B cell (primary cell): ENCODE results near the gene CCN5. TPM values are rescaled to one million over a fixed set of nuclear protein-coding genes. Genes with fewer than 3 reads are reported as not detected.
A peak's percentile ranks its signal among the peaks of the same experiment; 100 is the strongest.

Source experiments
- ATAC-seq: fragments of 200-7000 bp; cut with Tn5 transposase; one replicate; pipeline ENCODE4 v1.10.0; 2021; ENCODE audit warnings: low read depth, mild to moderate bottlenecking, moderate number of reproducible peaks, moderate library complexity
- CTCF ChIA-PET: fragments of 350-600 bp; sonication (Branson Sonifier 250); formaldehyde crosslinking; loops from one replicate; lab custom pipeline; 2021; ENCODE audit warnings: antibody characterized with exemption, inconsistent platforms; lab: Charles Lee
- POLR2A ChIA-PET: fragments of 350-600 bp; sonication (Branson Sonifier 250); formaldehyde crosslinking; loops from one replicate; lab custom pipeline; 2021; ENCODE audit warnings: antibody characterized with exemption; lab: Charles Lee
- DNase-seq: peaks from one replicate; pipeline ENCODE4 v3.0.0; 2013
- H2AFZ ChIP-seq: 2 replicates; pipeline ENCODE4 v1.6.1; 2012; ENCODE audit warnings: mild to moderate bottlenecking, low read depth, low read length; ENCODE audit not compliant: insufficient read depth, poor library complexity, severe bottlenecking
- H3K27ac ChIP-seq, 2 donors: 1 replicate in 1 of 2; 2 replicates in 1 of 2; pipeline ENCODE4 v1.5.1; 2012 to 2013; ENCODE audit warnings: low read length in 2 of 2, mild to moderate bottlenecking in 2 of 2, moderate library complexity in 1 of 2
- H3K27me3 ChIP-seq, 4 experiments: fragments of 200-600 bp in 1 of 4; sonication (generic) in 1 of 4; replicated peaks in 1 of 4; 1 replicate in 2 of 4; 2 replicates in 2 of 4; pipeline versions ENCODE4 v1.6.1 to v1.7.0; 2013 to 2016; ENCODE audit warnings: low read length in 3 of 4, mild to moderate bottlenecking in 2 of 4, mixed read lengths in 1 of 4, moderate library complexity in 1 of 4; ENCODE audit not compliant: insufficient read depth in 4 of 4, control insufficient read depth in 3 of 4; ENCODE audit errors: control extremely low read depth in 1 of 4
- H3K36me3 ChIP-seq, 2 experiments: replicated peaks in 1 of 2; 1 replicate in 1 of 2; 2 replicates in 1 of 2; pipeline versions ENCODE4 v1.6.1 to v1.7.1; 2013; ENCODE audit warnings: low read length in 1 of 2; ENCODE audit not compliant: insufficient read depth in 2 of 2, control insufficient read depth in 1 of 2; ENCODE audit errors: control extremely low read depth in 1 of 2, extremely low read depth in 1 of 2
- H3K4me1 ChIP-seq, 2 donors: fragments of 200-600 bp in 1 of 2; sonication (generic) in 1 of 2; 1 replicate in 1 of 2; 2 replicates in 1 of 2; pipeline versions ENCODE4 v1.5.1 to v1.6.1; 2013 to 2017; ENCODE audit warnings: low read length in 2 of 2; ENCODE audit not compliant: control insufficient read depth in 2 of 2, insufficient read depth in 2 of 2
- H3K4me2 ChIP-seq: replicated peaks from 2 replicates; pipeline ENCODE3; 2012; ENCODE audit warnings: mild to moderate bottlenecking, low read depth, low read length; ENCODE audit not compliant: poor library complexity, severe bottlenecking
- H3K4me3 ChIP-seq, 5 experiments: fragments of 200-600 bp in 1 of 5; sonication (generic) in 1 of 5; 1 replicate in 3 of 5; 2 replicates in 2 of 5; pipeline versions ENCODE4 v1.5.1 to v1.7.0; 2011 to 2016; ENCODE audit warnings: low read length in 4 of 5, mild to moderate bottlenecking in 4 of 5, low read depth in 2 of 5, control low read depth in 1 of 5, moderate library complexity in 1 of 5; ENCODE audit not compliant: insufficient read depth in 1 of 5; ENCODE audit errors: control extremely low read depth in 1 of 5, extremely low read depth in 1 of 5
- H3K79me2 ChIP-seq: fragments of 200-600 bp; sonication (generic); one replicate; pipeline ENCODE4 v1.6.0; 2016; ENCODE audit warnings: low read length; ENCODE audit not compliant: control insufficient read depth, insufficient read depth
- H3K9ac ChIP-seq: fragments of 200-600 bp; sonication (generic); 2 replicates; pipeline ENCODE4 v1.6.1; 2017; ENCODE audit warnings: mild to moderate bottlenecking, low read length, moderate library complexity
- H3K9me3 ChIP-seq, 3 donors: one replicate each; pipeline versions ENCODE4 v1.6.1 to v1.7.1; 2013; ENCODE audit warnings: low read length in 2 of 3; ENCODE audit not compliant: control insufficient read depth in 2 of 3, insufficient read depth in 1 of 3; ENCODE audit errors: control extremely low read depth in 1 of 3
- H4K20me1 ChIP-seq: 2 replicates; pipeline ENCODE4 v1.6.0; 2012; ENCODE audit warnings: mild to moderate bottlenecking, low read length; ENCODE audit not compliant: insufficient read depth, control insufficient read depth, poor library complexity, severe bottlenecking
- H3K27ac Mint-ChIP-seq: one replicate; pipeline ENCODE4 v1.8.0; 2021; ENCODE audit warnings: mixed read lengths
- H3K27me3 Mint-ChIP-seq: one replicate; pipeline ENCODE4 v1.8.0; 2021; ENCODE audit warnings: mixed read lengths
- H3K4me1 Mint-ChIP-seq: one replicate; pipeline ENCODE4 v1.8.0; 2021; ENCODE audit warnings: mixed read lengths
- H3K4me3 Mint-ChIP-seq: one replicate; pipeline ENCODE4 v1.8.0; 2021; ENCODE audit warnings: mixed read lengths
- H3K9me3 Mint-ChIP-seq: one replicate; pipeline ENCODE4 v1.8.0; 2022; ENCODE audit warnings: mixed read lengths; ENCODE audit not compliant: insufficient read depth
- EZH2 ChIP-seq: IDR thresholded peaks from 2 replicates; pipeline ENCODE4 v1.6.1; 2012; ENCODE audit warnings: borderline replicate concordance, low read depth, mild to moderate bottlenecking, moderate library complexity, low read length; ENCODE audit not compliant: insufficient read depth, poor library complexity, severe bottlenecking
- WGBS: methylation state at CpG from one replicate; pipeline ENCODE4 v1.1.5; 2013; ENCODE audit warnings: missing lambda C conversion rate; ENCODE audit not compliant: insufficient coverage; 5-methylcytosine and 5-hydroxymethylcytosine counted together
- intact Hi-C: fragments of 100-400 bp; cut with micrococcal nuclease; formaldehyde crosslinking; loops from one replicate; pipeline ENCODE4 v1.10.0; 2022
- polyA plus RNA-seq: library from polyadenylated mRNA; depleted of rRNA; stranded (reverse); fragments of >200 nt; gene quantifications from 2 replicates; pipeline ENCODE4 v1.2.3, GENCODE V29; 2012
- total RNA-seq, 2 donors: library from RNA; stranded (reverse); fragments of 120-200 nt in 1 of 2; gene quantifications; 1 replicate in 1 of 2; 2 replicates in 1 of 2; pipeline versions ENCODE4 v1.2.3 to v1.2.4, GENCODE V29; 2013 to 2022
- TF ChIP-seq, protein P1 (sequence below): fragments of 200-600 bp; IDR thresholded peaks from one replicate; pipeline ENCODE4 v1.8.0; 2022; ENCODE audit warnings: antibody characterized with exemption, mild to moderate bottlenecking

Gene CCN5
- total and polyA plus RNA-seq, 2 donors (not counting 1 experiment from before 2014, with no cell fraction given): not detected

DNA sequence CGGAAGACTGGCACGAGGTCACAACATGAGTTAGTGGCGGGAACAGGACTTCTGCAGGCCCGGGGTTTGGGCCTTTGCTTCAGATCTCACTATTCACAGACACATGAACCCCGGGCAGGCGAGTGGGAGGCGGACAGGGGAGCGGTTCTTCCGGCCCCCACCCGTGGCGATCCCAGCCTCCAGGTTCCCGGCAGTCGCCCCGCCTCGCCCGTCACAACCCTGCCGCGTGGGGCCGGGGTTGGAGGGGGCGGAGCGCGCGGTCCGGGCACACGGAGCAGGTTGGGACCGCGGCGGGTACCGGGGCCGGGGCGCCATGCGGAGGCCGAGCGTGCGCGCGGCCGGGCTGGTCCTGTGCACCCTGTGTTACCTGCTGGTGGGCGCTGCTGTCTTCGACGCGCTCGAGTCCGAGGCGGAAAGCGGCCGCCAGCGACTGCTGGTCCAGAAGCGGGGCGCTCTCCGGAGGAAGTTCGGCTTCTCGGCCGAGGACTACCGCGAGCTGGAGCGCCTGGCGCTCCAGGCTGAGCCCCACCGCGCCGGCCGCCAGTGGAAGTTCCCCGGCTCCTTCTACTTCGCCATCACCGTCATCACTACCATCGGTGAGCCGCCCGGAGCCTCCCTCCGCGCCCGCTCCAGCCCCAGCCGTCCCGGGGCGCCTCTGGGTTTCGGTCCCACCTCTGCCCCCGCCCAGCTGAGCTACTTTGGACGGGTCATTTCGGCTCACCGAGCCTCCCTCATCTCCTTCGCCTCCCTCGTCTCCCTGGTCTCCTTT, 30.6 kb downstream of the CCN5 start, which contains the start of gene KCNK15:
TSS of gene KCNK15 (plus strand) at position 268 of the 769 bp plus-strand sequence. CDS start at position 314, 46 bp downstream.
- 2% methylated on average over 81 of the region's 81 CpGs for WGBS
- Mint-ChIP-seq H3K9me3 (no peaks in the 10 kb centered on the region), H3K27ac (no peak within 1 kb of the TSS), H3K27me3 (peaks cover 32% of the 10 kb centered on the region), H3K4me3 (peak within 1 kb of the TSS; percentile 80), H3K4me1 (peaks cover 27% of the 10 kb centered on the region)
- ATAC-seq: peak; percentile 44
- intact Hi-C loops: loop anchor here (5.0 kb wide), 1 partner anchor 352 kb away; no protein-coding TSS in a partner anchor
- ChIA-PET CTCF (interaction anchor here (0.6 to 3.3 kb wide), 2 partner anchors 14 to 545 kb away, joined by 3 to 13 read pairs; no protein-coding TSS in a partner anchor), POLR2A (no interaction called here)
- Histone ChIP-seq H3K4me3 (peak within 1 kb of the TSS in 4 of 5 experiments; percentile 28 to 62 (median 47)), H3K4me1 (peaks cover 7 to 15% of the 10 kb centered on the region in 2 donors), H4K20me1 (no peaks in the 10 kb centered on the region), H3K27ac (no peak within 1 kb of the TSS), H3K9ac (peak within 1 kb of the TSS; percentile 64), H3K9me3 (peaks cover 0 to 3% (median 0%) of the 10 kb centered on the region in 3 donors), H3K27me3 (peaks cover 0 to 42% (median 20%) of the 10 kb centered on the region in 4 experiments), H3K79me2 (no peaks in the 10 kb centered on the region), H2AFZ (peak within 1 kb of the TSS; percentile 71), H3K4me2 (peak within 1 kb of the TSS; percentile 90), H3K36me3 (no peaks in the 10 kb centered on the region)
- peak; percentile 59 for DNase-seq
- TF ChIP-seq EZH2: no peak
- TF ChIP-seq, protein P1, sequence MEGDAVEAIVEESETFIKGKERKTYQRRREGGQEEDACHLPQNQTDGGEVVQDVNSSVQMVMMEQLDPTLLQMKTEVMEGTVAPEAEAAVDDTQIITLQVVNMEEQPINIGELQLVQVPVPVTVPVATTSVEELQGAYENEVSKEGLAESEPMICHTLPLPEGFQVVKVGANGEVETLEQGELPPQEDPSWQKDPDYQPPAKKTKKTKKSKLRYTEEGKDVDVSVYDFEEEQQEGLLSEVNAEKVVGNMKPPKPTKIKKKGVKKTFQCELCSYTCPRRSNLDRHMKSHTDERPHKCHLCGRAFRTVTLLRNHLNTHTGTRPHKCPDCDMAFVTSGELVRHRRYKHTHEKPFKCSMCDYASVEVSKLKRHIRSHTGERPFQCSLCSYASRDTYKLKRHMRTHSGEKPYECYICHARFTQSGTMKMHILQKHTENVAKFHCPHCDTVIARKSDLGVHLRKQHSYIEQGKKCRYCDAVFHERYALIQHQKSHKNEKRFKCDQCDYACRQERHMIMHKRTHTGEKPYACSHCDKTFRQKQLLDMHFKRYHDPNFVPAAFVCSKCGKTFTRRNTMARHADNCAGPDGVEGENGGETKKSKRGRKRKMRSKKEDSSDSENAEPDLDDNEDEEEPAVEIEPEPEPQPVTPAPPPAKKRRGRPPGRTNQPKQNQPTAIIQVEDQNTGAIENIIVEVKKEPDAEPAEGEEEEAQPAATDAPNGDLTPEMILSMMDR: no peak
